H1 (cell line): ENCODE results near the gene TBRG4. TPM values are rescaled to one million over a fixed set of nuclear protein-coding genes. Genes with fewer than 3 reads are reported as not detected.

Experiments
- CTCF ChIA-PET: fragments of 300-600 bp; sonication (Branson Sonifier 250); formaldehyde crosslinking; loops from one replicate; lab custom pipeline; 2021; ENCODE audit not compliant: partially characterized antibody; lab: Charles Lee
- POLR2A ChIA-PET: fragments of 300-600 bp; sonication (Branson Sonifier 250); formaldehyde crosslinking; loops from one replicate; lab custom pipeline; 2021; ENCODE audit warnings: inconsistent platforms; ENCODE audit not compliant: partially characterized antibody; lab: Charles Lee
- DNase-seq, 2 experiments: peaks; one replicate each; pipeline versions ENCODE4 v3.0.0 to v3.0.0-alpha.2; 2010 to 2022; ENCODE audit warnings: low spot score in 2 of 2, low read depth in 1 of 2, mixed read lengths in 1 of 2
- FAIRE-seq: peaks from 2 replicates; lab custom pipeline; 2011; peaks lifted over from hg19 to GRCh38; lab: Jason Lieb, UNC
- H2AFZ ChIP-seq: 2 replicates; pipeline ENCODE4 v1.8.1; 2012; ENCODE audit warnings: low read length, inconsistent platforms
- H2AK5ac ChIP-seq: 2 replicates; pipeline ENCODE4 v1.6.1; 2013; ENCODE audit warnings: low read depth, low read length
- H2BK120ac ChIP-seq: replicated peaks from 2 replicates; pipeline ENCODE3; 2013; ENCODE audit warnings: low read depth, low read length, inconsistent platforms
- H2BK12ac ChIP-seq: 2 replicates; pipeline ENCODE4 v1.6.1; 2013; ENCODE audit warnings: low read depth, low read length
- H2BK15ac ChIP-seq: 2 replicates; pipeline ENCODE4 v1.6.1; 2013; ENCODE audit warnings: low read length
- H2BK20ac ChIP-seq: 2 replicates; pipeline ENCODE4 v1.6.1; 2013; ENCODE audit warnings: low read length
- H2BK5ac ChIP-seq: 2 replicates; pipeline ENCODE4 v1.6.1; 2013; ENCODE audit warnings: low read depth, low read length
- H3K14ac ChIP-seq: 2 replicates; pipeline ENCODE4 v1.6.1; 2013; ENCODE audit warnings: inconsistent platforms; ENCODE audit not compliant: insufficient read length
- H3K18ac ChIP-seq: 2 replicates; pipeline ENCODE4 v1.6.1; 2013; ENCODE audit warnings: low read length; ENCODE audit errors: extremely low read depth
- H3K23ac ChIP-seq: 2 replicates; pipeline ENCODE4 v1.6.1; 2013; ENCODE audit warnings: inconsistent platforms; ENCODE audit not compliant: insufficient read length
- H3K23me2 ChIP-seq: 2 replicates; pipeline ENCODE4 v1.6.1; 2013; ENCODE audit warnings: low read depth, low read length
- H3K27ac ChIP-seq: 2 replicates; pipeline ENCODE4 v1.6.1; 2011; ENCODE audit warnings: low read depth, low read length, inconsistent platforms
- H3K27me3 ChIP-seq, 4 experiments: replicated peaks in 1 of 4; 1 replicate in 1 of 4; 2 replicates in 3 of 4; pipeline versions ENCODE4 v1.6.1 to v1.8.1; 2011 to 2013; ENCODE audit warnings: low read length in 3 of 4, mild to moderate bottlenecking in 3 of 4, inconsistent platforms in 2 of 4, mixed read lengths in 2 of 4, moderate library complexity in 1 of 4; ENCODE audit not compliant: control insufficient read depth in 3 of 4, insufficient read depth in 3 of 4; ENCODE audit errors: extremely low read depth in 1 of 4
- H3K36me3 ChIP-seq, 4 experiments: 2 replicates each; pipeline versions ENCODE4 v1.6.1 to v1.8.1; 2011 to 2013; ENCODE audit warnings: mild to moderate bottlenecking in 4 of 4, low read length in 3 of 4, moderate library complexity in 2 of 4, control low read depth in 1 of 4, inconsistent platforms in 1 of 4; ENCODE audit not compliant: insufficient read depth in 4 of 4, control insufficient read depth in 2 of 4
- H3K4ac ChIP-seq: replicated peaks from 2 replicates; pipeline ENCODE3; 2013; ENCODE audit warnings: low read length, low read depth, mixed read lengths, inconsistent platforms; ENCODE audit not compliant: insufficient read length
- H3K4me1 ChIP-seq, 4 experiments: replicated peaks in 1 of 4; 1 replicate in 1 of 4; 2 replicates in 3 of 4; pipeline versions ENCODE4 v1.6.1 to v1.8.1; 2011 to 2013; ENCODE audit warnings: low read length in 3 of 4, inconsistent platforms in 2 of 4, mixed read lengths in 1 of 4; ENCODE audit not compliant: insufficient read depth in 4 of 4, control insufficient read depth in 3 of 4
- H3K4me2 ChIP-seq, 2 experiments: 2 replicates each; pipeline versions ENCODE4 v1.6.1 to v1.8.1; 2011 to 2013; ENCODE audit warnings: low read depth in 2 of 2, low read length in 2 of 2, control low read depth in 1 of 2, inconsistent platforms in 1 of 2, mild to moderate bottlenecking in 1 of 2; ENCODE audit not compliant: insufficient read depth in 1 of 2
- H3K4me3 ChIP-seq, 4 experiments: fragments of 200-600, 300-600 bp in 1 of 4; sonication (generic), shearing (Covaris generic), sonication (Bioruptor Twin) in 1 of 4; 2 replicates each; pipeline versions ENCODE4 v1.5.1 to v1.8.1; 2011 to 2016; ENCODE audit warnings: low read length in 4 of 4, low read depth in 3 of 4, control low read depth in 2 of 4, inconsistent platforms in 2 of 4, mild to moderate bottlenecking in 2 of 4, mixed read lengths in 1 of 4, moderate library complexity in 1 of 4; ENCODE audit not compliant: insufficient read depth in 2 of 4; ENCODE audit errors: extremely low read depth in 1 of 4
- H3K56ac ChIP-seq: replicated peaks from 2 replicates; pipeline ENCODE3; 2013; ENCODE audit warnings: low read depth, mild to moderate bottlenecking, mixed read lengths, low read length, inconsistent platforms; ENCODE audit not compliant: insufficient read length
- H3K79me1 ChIP-seq: 2 replicates; pipeline ENCODE4 v1.6.1; 2013; ENCODE audit warnings: low read depth, low read length, control low read depth
- H3K79me2 ChIP-seq, 2 experiments: 2 replicates each; pipeline versions ENCODE4 v1.6.1 to v1.8.1; 2012 to 2013; ENCODE audit warnings: low read length in 2 of 2, mild to moderate bottlenecking in 2 of 2, inconsistent platforms in 1 of 2; ENCODE audit not compliant: insufficient read depth in 2 of 2, control insufficient read depth in 1 of 2
- H3K9ac ChIP-seq, 4 experiments: replicated peaks in 1 of 4; 1 replicate in 1 of 4; 2 replicates in 3 of 4; pipeline versions ENCODE4 v1.6.1 to v1.8.1; 2011 to 2013; ENCODE audit warnings: low read depth in 3 of 4, low read length in 3 of 4, control low read depth in 2 of 4, mild to moderate bottlenecking in 2 of 4, moderate library complexity in 2 of 4, inconsistent platforms in 1 of 4; ENCODE audit errors: extremely low read depth in 1 of 4
- H3K9me3 ChIP-seq, 2 experiments: 2 replicates each; pipeline versions ENCODE4 v1.6.1 to v1.8.1; 2012 to 2013; ENCODE audit warnings: mild to moderate bottlenecking in 2 of 2, moderate library complexity in 2 of 2, control low read depth in 1 of 2, inconsistent platforms in 1 of 2, low read depth in 1 of 2, low read length in 1 of 2, mixed read lengths in 1 of 2; ENCODE audit not compliant: insufficient read depth in 2 of 2
- H4K20me1 ChIP-seq, 2 experiments: replicated peaks in 1 of 2; 2 replicates each; pipeline versions ENCODE3 to v1.8.1; 2011 to 2013; ENCODE audit warnings: inconsistent platforms in 2 of 2, low read length in 2 of 2, mild to moderate bottlenecking in 1 of 2; ENCODE audit not compliant: insufficient read depth in 2 of 2, control insufficient read depth in 1 of 2
- H4K5ac ChIP-seq: 2 replicates; pipeline ENCODE4 v1.6.1; 2013; ENCODE audit warnings: low read length, low read depth, mixed read lengths, inconsistent platforms; ENCODE audit not compliant: insufficient read length
- H4K8ac ChIP-seq: 2 replicates; pipeline ENCODE4 v1.8.0; 2013; ENCODE audit warnings: mild to moderate bottlenecking, moderate library complexity, low read length, inconsistent platforms; ENCODE audit not compliant: insufficient read depth; ENCODE audit errors: extremely low read depth
- H4K91ac ChIP-seq: replicated peaks from 2 replicates; pipeline ENCODE3; 2013; ENCODE audit warnings: low read length, mixed read lengths, inconsistent platforms; ENCODE audit not compliant: insufficient read length
- EP300 ChIP-seq, 2 experiments: IDR thresholded peaks; 1 replicate in 1 of 2; 2 replicates in 1 of 2; pipeline ENCODE4 v1.6.1; 2011 to 2012; ENCODE audit warnings: low read depth in 2 of 2, low read length in 2 of 2, mild to moderate bottlenecking in 2 of 2, borderline replicate concordance in 1 of 2, inconsistent platforms in 1 of 2, moderate library complexity in 1 of 2
- WGBS, 2 experiments: shearing (Covaris generic) in 1 of 2; methylation state at CpG; one replicate each; pipeline versions ENCODE4 v1.1.6 to v1.1.7; 2013 to 2015; ENCODE audit warnings: low lambda C conversion rate in 2 of 2, mixed read lengths in 2 of 2, inconsistent platforms in 1 of 2, low coverage in 1 of 2, missing lambda C conversion rate in 1 of 2; ENCODE audit not compliant: insufficient replicate concordance in 2 of 2, insufficient coverage in 1 of 2, insufficient read length in 1 of 2; ENCODE audit errors: extremely low coverage in 1 of 2, missing lambda C conversion rate in 1 of 2; 5-methylcytosine and 5-hydroxymethylcytosine counted together
- polyA plus RNA-seq, 7 experiments: library from polyadenylated mRNA; depleted of rRNA in 3 of 7; stranded (reverse) in 5 of 7; unstranded in 2 of 7; fragments of >200 nt in 5 of 7; fragments of 200-250 nt in 2 of 7; gene quantifications; 1 replicate in 5 of 7; 2 replicates in 1 of 7; 4 replicates in 1 of 7; pipeline versions ENCODE4 v1.2.1 to v1.2.3, GENCODE V29; 2011 to 2013; ENCODE audit warnings: missing spikeins in 2 of 7, mixed read lengths in 2 of 7
- total RNA-seq: library from RNA; stranded (reverse); fragmentation: NEBNext Ultra II Directional; extraction: Animal tissue kit (Norgen Biotek cat#: 25700); gene quantifications from 2 replicates; pipeline ENCODE4 v1.2.1, GENCODE V29; 2021
- TF ChIP-seq, protein P1 (sequence below), 3 experiments: IDR thresholded peaks; 1 replicate in 2 of 3; 2 replicates in 1 of 3; pipeline versions ENCODE4 v1.5.1 to v1.6.1; 2011; ENCODE audit warnings: low read length in 3 of 3, mild to moderate bottlenecking in 3 of 3, inconsistent platforms in 2 of 3, low read depth in 1 of 3, moderate library complexity in 1 of 3; ENCODE audit not compliant: insufficient read depth in 1 of 3; ENCODE audit errors: control extremely low read depth in 1 of 3

Gene TBRG4
- total and polyA plus RNA-seq, 2 of the 8 experiments (the other 6 are each of a cell fraction or from before 2014, with no cell fraction given) = 110 to 137 TPM

DNA sequence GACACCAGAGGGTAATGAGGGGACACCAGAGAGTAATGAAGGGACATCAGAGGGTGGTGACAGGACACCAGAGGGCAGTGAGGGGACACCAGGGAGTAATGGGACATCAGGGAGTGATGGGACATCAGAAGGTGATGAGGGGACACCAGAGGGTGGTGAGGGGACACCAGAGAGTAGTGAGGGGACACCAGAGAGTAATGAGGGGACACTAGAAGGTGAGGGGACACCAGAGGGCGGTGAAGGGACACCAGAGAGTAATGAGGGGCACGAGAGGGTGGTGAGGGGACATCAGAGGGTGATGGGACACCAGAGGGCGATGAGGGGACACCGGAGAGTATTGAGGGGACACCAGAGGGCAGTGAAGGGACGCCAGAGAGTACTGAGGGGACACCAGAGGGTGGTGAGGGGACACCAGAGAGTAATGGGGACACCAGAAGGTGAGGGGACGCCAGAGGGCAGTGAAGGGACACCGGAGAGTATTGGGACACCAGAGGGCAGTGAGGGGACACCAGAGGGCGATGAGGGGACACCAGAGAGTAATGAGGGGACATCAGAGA is 33.3 kb downstream of the TBRG4 start:
- Histone ChIP-seq H3K23ac (no peak overlapping the region), H3K27ac (no peak overlapping the region), H4K91ac (no peak overlapping the region), H4K8ac (no peak overlapping the region), H3K79me1 (no peaks in the 10 kb centered on the region), H3K18ac (no peak overlapping the region), H4K20me1 (peaks cover 0 to 7% of the 10 kb centered on the region in 2 experiments), H2BK5ac (no peak overlapping the region), H3K27me3 (no peaks in the 10 kb centered on the region), H3K9me3 (no peaks in the 10 kb centered on the region), H2AFZ (no peak overlapping the region), H3K4me2 (no peak overlapping the region), H2AK5ac (no peak overlapping the region), H2BK15ac (no peak overlapping the region), H3K36me3 (peaks cover 0 to 8% (median 4%) of the 10 kb centered on the region in 4 experiments; a peak in 5 of 8 replicates), H3K4ac (no peak overlapping the region), H3K14ac (no peak overlapping the region), H4K5ac (no peak overlapping the region), H2BK20ac (no peak overlapping the region), H2BK120ac (no peak overlapping the region), H2BK12ac (no peak overlapping the region), H3K79me2 (no peaks in the 10 kb centered on the region), H3K56ac (no peak overlapping the region), H3K9ac (no peak overlapping the region), H3K4me3 (no peak overlapping the region), H3K23me2 (no peaks in the 10 kb centered on the region; the same call in 1 of the 2 replicates), H3K4me1 (no peaks in the 10 kb centered on the region)
- TF ChIP-seq EP300 (IDR thresholded peaks at IDR 0.05; ENCODE audit: borderline replicate concordance in 1 of 2, low read depth in 2 of 2, low read length in 2 of 2) = no peak
- TF ChIP-seq, protein P1, sequence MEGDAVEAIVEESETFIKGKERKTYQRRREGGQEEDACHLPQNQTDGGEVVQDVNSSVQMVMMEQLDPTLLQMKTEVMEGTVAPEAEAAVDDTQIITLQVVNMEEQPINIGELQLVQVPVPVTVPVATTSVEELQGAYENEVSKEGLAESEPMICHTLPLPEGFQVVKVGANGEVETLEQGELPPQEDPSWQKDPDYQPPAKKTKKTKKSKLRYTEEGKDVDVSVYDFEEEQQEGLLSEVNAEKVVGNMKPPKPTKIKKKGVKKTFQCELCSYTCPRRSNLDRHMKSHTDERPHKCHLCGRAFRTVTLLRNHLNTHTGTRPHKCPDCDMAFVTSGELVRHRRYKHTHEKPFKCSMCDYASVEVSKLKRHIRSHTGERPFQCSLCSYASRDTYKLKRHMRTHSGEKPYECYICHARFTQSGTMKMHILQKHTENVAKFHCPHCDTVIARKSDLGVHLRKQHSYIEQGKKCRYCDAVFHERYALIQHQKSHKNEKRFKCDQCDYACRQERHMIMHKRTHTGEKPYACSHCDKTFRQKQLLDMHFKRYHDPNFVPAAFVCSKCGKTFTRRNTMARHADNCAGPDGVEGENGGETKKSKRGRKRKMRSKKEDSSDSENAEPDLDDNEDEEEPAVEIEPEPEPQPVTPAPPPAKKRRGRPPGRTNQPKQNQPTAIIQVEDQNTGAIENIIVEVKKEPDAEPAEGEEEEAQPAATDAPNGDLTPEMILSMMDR (IDR thresholded peaks at IDR 0.05; ENCODE audit: control extremely low read depth in 1 of 3, insufficient read depth in 1 of 3, low read depth in 1 of 3, low read length in 3 of 3) = peak; percentile 0 to 32 (median 15); a peak in 3 of 4 replicates
- DNase-seq (no peak), FAIRE-seq (no peak)
- ChIA-PET CTCF (no interaction called here), POLR2A (no interaction called here)
- 87% methylated on average over 8 of the region's 8 CpGs; no CpG with 5 or more reads in 1 of the 2 experiments for WGBS, 2 experiments
